GM19043 (cell line): ENCODE measurements around the gene FHIT.

Source experiments
- ATAC-seq: cut with Tn5 transposase; IDR thresholded peaks from one replicate; pipeline ENCODE4 v1.9.1; 2021; ENCODE audit warnings: low read depth; ENCODE audit not compliant: unreplicated experiment

The FHIT gene

GRCh38 chr3:60216462-60217075 is 1034.7 kb downstream of the FHIT start:
- no peak for ATAC-seq

GRCh38 chr3:60215946-60216345 is 1035.3 kb downstream of the FHIT start:
- ATAC-seq: no peak

- no peak for ATAC-seq
These were observed 1043.3 kb downstream of the FHIT start for GRCh38 chr3:60207905-60208304.

- no peak for ATAC-seq
These were observed 1045.0 kb downstream of the FHIT start for GRCh38 chr3:60206206-60206605.

GRCh38 chr3:60202052-60202726 is 1049.1 kb downstream of the FHIT start:
- ATAC-seq: no peak

- ATAC-seq: no peak
These were observed 1051.9 kb downstream of the FHIT start for GRCh38 chr3:60199306-60199705.

GRCh38 chr3:60198179-60198720 is 1053.0 kb downstream of the FHIT start:
- no peak for ATAC-seq

- no peak for ATAC-seq
These were observed 1058.7 kb downstream of the FHIT start for GRCh38 chr3:60192297-60193114.

- no peak for ATAC-seq
These were observed 1061.2 kb downstream of the FHIT start for GRCh38 chr3:60190073-60190472.

GRCh38 chr3:60189304-60189703 is 1061.9 kb downstream of the FHIT start:
- ATAC-seq: no peak

GRCh38 chr3:60188803-60189202 is 1062.4 kb downstream of the FHIT start:
- no peak for ATAC-seq

- ATAC-seq: no peak
These were observed 1063.9 kb downstream of the FHIT start for GRCh38 chr3:60187343-60187742.

GRCh38 chr3:60186359-60186758 is 1064.9 kb downstream of the FHIT start:
- ATAC-seq: no peak

- ATAC-seq: no peak
These were observed 1066.1 kb downstream of the FHIT start for GRCh38 chr3:60185161-60185560.

GRCh38 chr3:60182697-60183096 is 1068.6 kb downstream of the FHIT start:
- ATAC-seq: no peak

GRCh38 chr3:60178931-60179653 is 1072.2 kb downstream of the FHIT start:
- ATAC-seq: no peak

GRCh38 chr3:60177726-60178125 is 1073.5 kb downstream of the FHIT start:
- ATAC-seq: no peak

- ATAC-seq: no peak
These were observed 1074.6 kb downstream of the FHIT start for GRCh38 chr3:60176614-60177013.

- ATAC-seq: no peak
These were observed 1075.6 kb downstream of the FHIT start for GRCh38 chr3:60175680-60176079.

- ATAC-seq: no peak
These were observed 1081.5 kb downstream of the FHIT start for GRCh38 chr3:60169755-60170154.

GRCh38 chr3:60167186-60167585 is 1084.1 kb downstream of the FHIT start:
- no peak for ATAC-seq
